Measurements from ENCODE around the gene CIAO3.
"Not testable (repeated sequence)": the region's sequence is repeated elsewhere in the genome, so short reads cannot be mapped to it uniquely, and the experiment has no call there.

Gene CIAO3

GRCh38 chr16:724188-725040 lies 16.4 kb downstream of the CIAO3 start:
- DNase-seq (ENCODE audit: low read depth, low spot score), result no peak

DNA sequence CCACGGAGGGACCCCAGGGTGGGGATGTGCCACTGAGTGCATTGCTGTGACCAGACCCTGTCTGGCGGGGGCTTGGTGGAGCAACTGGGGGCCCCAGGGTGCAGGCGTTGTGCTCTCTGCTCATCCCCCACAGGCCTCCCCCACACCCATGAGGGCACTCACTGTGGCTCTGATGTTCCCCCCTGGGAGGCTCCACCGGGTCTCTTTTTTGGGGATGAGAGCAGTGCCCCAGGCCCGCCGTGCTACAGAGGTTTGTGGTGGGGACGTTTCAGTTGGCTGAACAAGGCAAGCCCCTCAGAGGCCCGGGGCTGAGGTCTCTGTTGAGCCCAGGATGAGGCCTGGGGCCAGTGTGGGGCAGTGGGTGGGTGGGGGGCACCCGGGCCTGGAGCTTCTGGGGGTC lies 17.1 kb downstream of the CIAO3 start:
- DNase-seq (ENCODE audit: low read depth, low spot score), result no peak

DNA sequence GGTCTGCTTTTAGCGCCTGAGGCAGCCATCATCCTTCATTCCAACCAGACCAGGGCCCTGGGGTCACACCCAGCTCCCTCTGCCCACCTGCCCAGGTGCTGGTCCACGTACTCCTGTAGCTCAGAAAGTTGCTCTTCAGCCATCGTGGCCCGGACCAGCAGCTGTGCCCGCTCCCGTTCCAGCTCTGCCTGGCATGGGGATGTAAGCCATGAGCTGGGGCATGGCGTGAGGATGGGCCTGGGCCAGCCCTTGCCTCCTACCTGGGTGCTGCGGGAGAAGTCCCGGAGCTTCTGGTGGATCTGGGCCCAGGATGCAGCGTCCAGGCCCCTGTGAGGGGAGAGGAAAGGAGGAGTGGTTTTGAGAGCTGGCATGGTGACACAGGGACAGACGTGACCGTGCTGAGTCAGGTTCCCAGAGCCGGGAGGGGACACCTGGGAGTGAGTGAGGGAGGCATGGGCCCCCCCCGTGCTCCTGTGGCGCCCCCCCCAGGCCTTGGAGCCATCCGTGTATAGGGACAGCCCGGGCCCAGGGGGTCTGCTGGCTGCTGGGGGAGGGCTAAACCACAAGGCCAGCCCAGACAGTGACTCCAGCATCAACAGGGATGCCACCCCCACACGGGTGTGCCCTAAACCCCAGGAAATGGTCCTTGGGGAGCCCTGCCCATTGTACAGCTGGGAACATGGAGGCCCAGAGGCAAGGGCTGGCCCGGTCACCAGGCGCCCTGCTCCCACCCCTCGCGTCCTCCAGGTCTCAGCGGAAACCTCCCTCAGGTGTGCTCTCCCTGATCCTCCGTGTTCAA lies 17.8 kb downstream of the CIAO3 start:
- DNase-seq (ENCODE audit: low read depth, low spot score), result no peak

- DNase-seq (ENCODE audit: low read depth, low spot score), result no peak
These were observed 18.8 kb downstream of the CIAO3 start for GRCh38 chr16:721765-722540.

DNA sequence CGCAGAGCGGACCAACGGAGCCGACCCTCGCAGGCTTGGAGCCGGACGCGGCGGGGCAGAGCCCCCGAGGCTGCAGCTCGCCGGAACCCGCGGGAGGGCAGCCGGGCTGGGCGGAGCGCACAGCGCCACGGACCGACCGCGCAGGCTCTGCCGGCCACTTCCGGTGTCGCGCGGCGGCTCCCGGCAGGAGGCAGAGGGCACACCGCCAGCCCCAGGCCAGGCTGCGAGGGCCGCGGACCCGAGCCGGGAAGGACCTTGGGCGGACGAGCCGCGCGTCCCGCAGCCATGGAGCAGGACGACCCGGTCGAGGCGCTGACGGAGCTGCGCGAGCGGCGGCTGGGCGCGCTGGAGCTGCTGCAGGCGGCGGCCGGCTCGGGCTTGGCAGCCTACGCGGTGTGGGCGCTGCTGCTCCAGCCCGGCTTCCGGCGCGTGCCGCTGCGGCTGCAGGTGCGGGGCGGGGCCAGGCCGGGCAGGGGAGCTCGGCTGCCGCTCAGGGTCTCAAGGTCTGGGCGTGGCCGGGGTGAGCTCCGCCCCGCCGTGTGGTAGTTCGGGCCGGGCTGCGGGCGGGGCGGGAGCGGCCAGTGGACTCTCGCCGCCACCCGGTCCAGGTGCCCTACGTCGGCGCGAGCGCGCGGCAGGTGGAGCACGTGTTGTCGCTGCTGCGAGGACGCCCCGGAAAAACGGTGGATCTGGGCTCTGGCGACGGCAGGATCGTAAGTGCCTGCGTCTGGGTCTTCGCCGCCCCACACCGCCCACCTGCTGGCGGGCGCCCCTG lies 19.6 kb downstream of the CIAO3 start, which contains the start of gene ANTKMT:
Gene ANTKMT, plus strand, starts transcription at position 157 of the 775 bp plus-strand sequence. Its CDS starts 129 bp downstream, at position 286.
- DNase-seq (ENCODE audit: low read depth, low spot score), result peak; percentile 54

- no peak for DNase-seq (ENCODE audit: low read depth, low spot score)
These were observed 20.3 kb downstream of the CIAO3 start for GRCh38 chr16:720447-720989.

GRCh38 chr16:719815-720446 lies 20.9 kb downstream of the CIAO3 start:
- DNase-seq (ENCODE audit: low read depth, low spot score), result no peak

GRCh38 chr16:718922-719321 lies 21.9 kb downstream of the CIAO3 start:
- DNase-seq (ENCODE audit: low read depth, low spot score), result no peak

GRCh38 chr16:718389-718788 lies 22.4 kb downstream of the CIAO3 start:
- no peak for DNase-seq (ENCODE audit: low read depth, low spot score)

GRCh38 chr16:717450-718245 lies 23.1 kb downstream of the CIAO3 start:
- no peak for DNase-seq (ENCODE audit: low read depth, low spot score)

- no peak for DNase-seq (ENCODE audit: low read depth, low spot score)
These were observed 23.9 kb downstream of the CIAO3 start for GRCh38 chr16:716768-717325.

DNA sequence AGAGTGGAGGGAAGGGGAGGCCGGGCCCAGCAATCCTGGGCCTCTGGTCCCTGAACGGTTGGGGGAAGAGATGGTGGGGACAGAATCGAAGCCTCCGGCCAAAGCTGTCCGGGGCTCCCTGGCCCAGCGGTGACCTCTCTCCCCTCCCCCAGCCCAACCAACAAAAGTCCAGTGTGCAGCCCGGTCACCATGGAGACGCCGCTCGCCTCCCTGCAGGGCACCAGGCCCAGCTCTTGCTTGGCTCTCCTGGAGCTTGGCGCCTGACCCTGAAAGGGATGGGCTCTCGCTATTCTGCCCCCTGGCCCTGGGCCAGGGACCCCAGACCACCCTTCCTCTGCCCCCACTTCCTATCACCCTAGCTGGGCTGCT lies 24.6 kb downstream of the CIAO3 start:
- no peak for DNase-seq (ENCODE audit: low read depth, low spot score)

- DNase-seq (ENCODE audit: low read depth, low spot score), result no peak
These were observed 25.2 kb downstream of the CIAO3 start for GRCh38 chr16:715477-716199.

- DNase-seq (ENCODE audit: low read depth, low spot score), result peak; percentile 78
These were observed 26.0 kb downstream of the CIAO3 start, which contains the start of gene METRN for GRCh38 chr16:714558-715476. TSS of gene METRN (plus strand) at chr16:715118. CDS start at chr16:715290, 172 bp downstream.

DNA sequence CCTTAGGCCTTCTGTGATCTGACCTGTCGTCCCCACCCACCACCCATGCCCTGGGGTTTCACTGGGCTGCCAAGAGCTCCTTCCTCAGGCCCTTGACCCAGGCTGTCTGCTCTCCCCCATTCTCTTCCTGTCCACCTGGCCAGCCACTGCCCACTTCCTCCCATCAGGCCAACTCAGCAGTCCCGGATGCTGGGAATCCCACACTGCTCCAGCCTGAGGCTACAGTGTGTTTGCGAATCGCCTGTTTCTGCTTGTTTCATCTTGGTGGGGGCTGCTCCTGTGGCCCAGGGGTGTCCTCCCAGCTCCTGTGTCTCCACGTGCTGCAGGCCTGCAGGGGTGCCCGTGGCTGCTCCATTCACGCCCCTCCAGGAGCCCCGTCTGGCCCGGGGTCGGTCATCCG lies 26.7 kb downstream of the CIAO3 start:
- no peak for DNase-seq (ENCODE audit: low read depth, low spot score)

DNA sequence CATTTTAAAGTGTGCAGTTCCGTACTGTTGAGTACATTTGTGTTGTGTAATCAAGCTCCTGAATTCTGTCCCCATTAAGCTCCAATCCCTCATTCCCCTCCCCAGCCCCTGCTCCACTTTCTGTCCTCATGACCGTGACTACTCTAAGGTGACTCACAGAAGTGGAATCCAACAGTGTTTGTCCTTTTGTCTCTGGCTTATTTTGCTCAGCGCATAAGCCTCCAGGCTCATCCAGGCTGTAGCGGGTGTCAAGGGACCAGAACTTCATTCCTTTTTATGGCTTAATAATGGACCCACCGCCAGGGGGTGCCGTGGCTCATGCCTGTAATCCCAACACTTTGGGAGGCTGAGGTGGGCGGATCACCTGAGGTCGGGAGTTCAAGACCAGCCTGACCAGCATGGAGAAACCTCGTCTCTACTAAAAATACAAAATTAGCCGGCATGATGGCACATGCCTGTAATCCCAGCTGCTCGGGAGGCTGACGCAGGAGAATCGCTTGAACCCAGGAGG lies 28.0 kb downstream of the CIAO3 start:
- not testable (repeated sequence) for DNase-seq (ENCODE audit: low read depth, low spot score)

Measured in activated naive CD8-positive, alpha-beta T cell treated with anti-CD3 and anti-CD28 coated beads, Interleukin-2, amount 50 U/mL, for 16 hours (primary cell).